A204.1 (cell line): ENCODE measurements around the gene PLPP3.

Experiments
- FAIRE-seq: peaks from 2 replicates; lab custom pipeline; 2012; peaks lifted over from hg19 to GRCh38; lab: Jason Lieb, UNC

Gene PLPP3

GRCh38 chr1:56575865-56576264, 3.5 kb downstream of the PLPP3 start:
- FAIRE-seq = no peak

DNA sequence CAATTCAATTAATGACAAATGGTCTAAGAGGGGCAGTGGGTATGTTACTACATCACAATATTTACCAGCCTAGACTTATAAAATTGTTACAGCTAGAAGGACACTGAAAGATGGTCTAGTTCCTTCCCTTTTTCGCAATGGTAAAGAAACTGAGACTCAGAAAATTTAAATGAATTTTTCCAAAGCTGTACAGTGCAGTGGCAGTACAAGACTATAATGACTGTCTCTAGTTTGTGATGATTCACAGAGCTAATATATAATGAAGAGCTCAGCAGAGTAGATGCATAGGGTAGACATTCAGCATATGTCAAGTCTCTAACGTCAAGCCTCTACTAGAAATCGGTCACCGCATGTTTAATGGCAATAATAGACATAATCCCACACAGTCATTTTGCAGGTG, 4.6 kb downstream of the PLPP3 start:
- no peak for FAIRE-seq

- no peak for FAIRE-seq
These were observed 6.1 kb downstream of the PLPP3 start for GRCh38 chr1:56573311-56573710.

- FAIRE-seq = no peak
These were observed 6.9 kb downstream of the PLPP3 start for GRCh38 chr1:56572334-56573050.

GRCh38 chr1:56571448-56571847, 7.9 kb downstream of the PLPP3 start:
- FAIRE-seq = no peak

DNA sequence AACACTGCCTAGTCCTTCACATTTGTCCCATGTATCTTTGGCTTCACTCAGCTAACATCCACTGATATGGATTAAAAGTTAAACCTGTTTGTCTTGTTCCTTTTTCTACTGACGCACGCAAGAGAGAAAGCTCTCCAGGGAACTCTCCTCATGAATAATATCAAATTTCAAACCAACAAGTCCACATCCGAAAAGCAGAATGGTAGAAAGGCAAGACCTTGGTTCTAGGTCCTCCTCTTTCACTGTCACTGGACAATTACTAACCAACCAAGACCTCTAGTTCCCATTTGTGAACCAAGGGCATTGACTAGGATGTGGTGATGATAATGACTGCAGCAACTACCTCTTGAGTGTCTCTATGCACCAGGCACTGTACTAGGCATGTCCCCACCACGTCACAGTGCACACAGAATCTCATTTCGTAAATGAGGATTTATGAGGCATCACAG, 8.4 kb downstream of the PLPP3 start:
- no peak for FAIRE-seq

DNA sequence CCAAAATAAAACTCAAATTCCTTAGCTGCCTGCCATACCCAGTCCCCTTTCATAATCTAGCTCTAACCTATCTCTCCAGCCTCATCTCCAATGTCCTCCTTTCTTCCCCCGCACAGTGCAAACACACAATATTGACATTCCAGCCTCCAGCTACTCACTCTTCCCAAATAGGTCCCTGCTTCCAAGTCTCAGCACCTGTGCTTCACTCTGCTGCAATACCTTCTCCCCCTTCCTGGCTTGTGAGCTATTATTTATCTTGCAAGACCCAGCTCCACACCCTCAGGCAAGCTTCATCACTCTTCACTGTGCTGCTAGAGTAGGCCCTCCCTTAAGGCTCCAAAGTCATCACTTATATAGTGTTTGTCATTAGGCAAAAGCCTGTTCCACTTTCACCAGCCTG, 9.7 kb downstream of the PLPP3 start:
- FAIRE-seq = no peak

DNA sequence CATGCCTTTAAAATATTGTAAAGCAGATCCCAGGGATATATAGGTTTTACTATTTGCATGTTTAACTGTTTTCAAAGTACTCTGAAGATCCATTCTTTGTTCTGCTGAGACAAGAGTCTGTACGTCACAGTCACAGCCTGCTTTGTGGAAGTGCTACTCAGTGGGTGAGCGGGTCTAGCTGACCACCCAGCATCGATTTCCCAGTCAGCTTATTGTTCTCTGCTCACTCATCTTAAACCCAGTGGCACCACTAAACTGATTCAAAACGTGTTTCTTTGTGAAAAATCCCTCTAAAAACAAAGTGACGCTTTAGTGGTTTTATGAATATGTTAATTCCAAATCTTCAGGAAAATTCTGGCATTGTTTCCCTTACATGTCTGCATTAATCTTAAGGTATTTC, 12.4 kb downstream of the PLPP3 start:
- FAIRE-seq = no peak

- no peak for FAIRE-seq
These were observed 13.2 kb downstream of the PLPP3 start for GRCh38 chr1:56566061-56566744.

- no peak for FAIRE-seq
These were observed 14.7 kb downstream of the PLPP3 start for GRCh38 chr1:56564615-56565014.

GRCh38 chr1:56563568-56563967, 15.8 kb downstream of the PLPP3 start:
- FAIRE-seq = no peak

DNA sequence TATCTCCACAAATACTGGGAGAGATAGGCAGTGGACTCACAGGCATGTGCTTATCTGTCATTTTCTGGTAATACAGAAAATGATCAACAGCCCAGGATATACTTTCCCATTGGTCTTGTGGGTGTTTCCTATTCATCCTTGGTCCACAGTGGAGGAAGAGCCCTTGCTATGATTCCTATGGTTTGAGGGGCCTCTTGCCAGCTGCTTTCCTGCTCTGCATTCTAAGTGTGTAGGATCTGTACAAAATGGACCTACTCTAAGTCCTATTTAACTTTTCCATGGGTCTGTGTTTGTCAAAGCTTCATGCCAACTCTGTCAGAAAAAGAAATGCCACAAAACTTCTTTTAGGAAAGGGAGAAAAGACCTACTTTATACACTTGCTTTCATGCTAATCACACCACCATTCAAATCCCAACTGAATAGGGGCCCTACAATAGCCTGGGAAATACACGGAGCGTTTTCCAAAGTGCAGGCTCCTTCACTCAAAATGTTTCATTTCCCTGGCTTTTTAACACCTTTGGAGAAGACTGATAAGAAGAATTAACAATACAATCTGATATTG, 16.4 kb downstream of the PLPP3 start:
- FAIRE-seq = no peak

DNA sequence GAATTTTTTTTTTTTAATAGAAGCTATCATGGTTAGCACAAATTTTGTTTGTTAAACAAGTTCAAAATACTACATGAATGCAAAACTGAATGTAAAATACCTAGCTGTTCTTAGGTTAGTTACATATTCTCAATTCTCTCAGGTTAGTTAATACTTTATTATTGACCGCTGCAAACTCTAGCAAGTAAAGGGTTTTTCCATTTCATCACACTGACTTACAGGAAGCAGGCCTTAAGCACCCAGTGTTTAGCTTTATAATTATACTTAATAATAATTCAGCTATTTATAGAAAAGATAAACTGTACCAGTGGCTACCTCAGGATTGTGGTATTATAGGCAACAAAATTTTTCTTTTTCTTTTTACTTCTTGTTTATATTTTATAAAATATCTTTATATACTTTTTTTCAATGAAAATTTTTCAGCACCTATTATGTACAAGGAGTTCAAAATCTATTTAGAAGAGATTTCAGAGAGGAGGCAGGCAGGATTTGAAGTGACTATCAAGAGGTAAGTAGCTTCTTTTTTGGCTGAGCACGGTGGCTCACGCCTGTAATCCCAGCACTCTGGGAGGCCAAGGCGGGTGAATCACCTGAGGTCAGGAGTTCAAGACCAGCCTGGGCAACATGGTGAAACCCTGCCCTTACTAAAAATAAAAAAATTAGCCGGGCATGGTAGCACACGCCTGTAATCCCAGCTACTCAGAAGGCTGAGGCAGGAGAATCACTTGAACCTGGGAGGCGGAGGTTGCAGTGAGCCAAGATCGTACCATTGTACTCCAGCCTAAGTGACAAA, 17.9 kb downstream of the PLPP3 start:
- no peak for FAIRE-seq

DNA sequence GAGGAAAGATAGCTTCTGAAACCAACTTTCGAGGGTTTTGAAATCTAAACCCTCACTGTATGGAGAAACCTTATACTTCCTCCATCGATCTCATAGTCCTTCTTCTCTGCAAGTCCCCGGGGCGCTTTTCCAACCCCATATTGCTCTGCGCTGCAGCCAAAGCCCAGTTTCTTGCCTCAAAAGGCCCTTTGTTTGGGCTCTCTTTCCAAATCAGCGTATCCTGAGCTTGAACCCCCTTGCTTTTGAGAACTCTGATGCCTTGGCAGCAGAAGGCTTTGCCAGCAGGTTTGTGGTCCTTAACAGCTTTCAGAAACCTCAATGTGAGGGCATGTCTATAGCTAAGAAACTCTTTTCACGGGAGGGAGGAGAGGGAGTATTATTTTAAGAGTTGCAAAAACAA, 21.6 kb downstream of the PLPP3 start:
- no peak for FAIRE-seq

GRCh38 chr1:56555448-56555847, 23.9 kb downstream of the PLPP3 start:
- no peak for FAIRE-seq

DNA sequence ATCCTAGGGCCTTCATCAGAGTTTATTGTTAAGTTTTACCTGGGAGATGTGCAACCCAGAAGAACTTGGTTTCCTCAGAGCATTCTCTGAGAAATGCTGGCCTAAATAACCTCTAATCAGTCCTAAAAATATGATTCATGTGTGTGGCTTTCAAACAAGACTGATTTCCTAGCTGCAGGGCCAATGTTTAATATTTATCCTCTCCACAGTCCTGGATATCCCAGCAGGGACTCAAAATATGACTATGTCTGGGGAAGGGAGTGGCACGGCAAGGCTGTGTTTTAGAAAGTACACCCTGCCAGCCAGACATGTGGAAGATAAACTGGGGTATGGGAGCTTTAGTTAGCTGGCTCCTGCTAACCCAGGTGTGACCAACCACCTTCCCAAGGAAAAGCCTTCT, 26.3 kb downstream of the PLPP3 start:
- no peak for FAIRE-seq

DNA sequence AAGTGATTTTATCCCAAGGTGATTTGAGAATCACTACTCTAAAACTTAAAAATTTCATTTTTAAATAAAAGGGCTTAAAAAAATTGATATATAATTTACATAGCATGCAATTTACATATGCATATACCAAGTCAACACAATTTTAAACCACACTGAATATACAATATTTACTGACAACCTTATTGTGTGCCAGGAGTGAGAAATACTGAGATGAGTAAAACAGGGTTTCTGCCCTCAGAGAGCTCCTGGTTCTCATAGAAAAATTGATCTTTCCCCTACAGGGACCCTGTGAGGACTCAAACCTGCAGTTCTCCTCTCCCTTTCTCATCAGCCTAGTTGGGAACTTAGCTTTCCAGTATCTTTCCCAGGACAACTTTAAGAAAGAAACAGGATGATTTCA, 27.0 kb downstream of the PLPP3 start:
- FAIRE-seq = no peak

- FAIRE-seq = no peak
These were observed 27.7 kb downstream of the PLPP3 start for GRCh38 chr1:56551691-56552090.

- no peak for FAIRE-seq
These were observed 28.5 kb downstream of the PLPP3 start for GRCh38 chr1:56550859-56551188.

- FAIRE-seq = no peak
These were observed 29.1 kb downstream of the PLPP3 start for GRCh38 chr1:56550138-56550858.

DNA sequence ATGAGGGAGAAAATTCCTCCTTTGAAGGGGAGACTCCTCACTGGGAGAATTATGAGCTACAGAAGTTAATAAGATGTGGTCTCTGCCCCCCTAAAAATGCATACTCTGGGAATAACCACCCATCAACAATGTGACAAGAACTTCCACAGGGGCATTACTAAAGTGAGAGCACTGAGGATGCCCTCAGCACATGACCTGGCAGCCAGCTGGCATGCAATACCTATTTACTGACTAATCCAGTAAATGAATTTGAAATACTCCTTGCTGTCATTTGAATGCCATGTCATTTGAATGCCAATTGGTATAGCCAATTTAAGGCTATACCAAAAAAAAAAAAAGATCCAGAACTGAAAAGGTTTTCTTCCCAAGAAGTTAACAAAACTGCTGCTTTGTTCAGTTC, 30.8 kb downstream of the PLPP3 start:
- FAIRE-seq = no peak

- FAIRE-seq = no peak
These were observed 31.4 kb downstream of the PLPP3 start for GRCh38 chr1:56547977-56548376.
